ENCODE results near the gene GPC6. TPM values are rescaled to one million over a fixed set of nuclear protein-coding genes. Genes with fewer than 3 reads are reported as not detected.
"Not testable (repeated sequence)": the region's sequence is repeated elsewhere in the genome, so short reads cannot be mapped to it uniquely, and the experiment has no call there.

Gene GPC6
- total RNA-seq, 1 experiment from 2014 or later: not detected

DNA sequence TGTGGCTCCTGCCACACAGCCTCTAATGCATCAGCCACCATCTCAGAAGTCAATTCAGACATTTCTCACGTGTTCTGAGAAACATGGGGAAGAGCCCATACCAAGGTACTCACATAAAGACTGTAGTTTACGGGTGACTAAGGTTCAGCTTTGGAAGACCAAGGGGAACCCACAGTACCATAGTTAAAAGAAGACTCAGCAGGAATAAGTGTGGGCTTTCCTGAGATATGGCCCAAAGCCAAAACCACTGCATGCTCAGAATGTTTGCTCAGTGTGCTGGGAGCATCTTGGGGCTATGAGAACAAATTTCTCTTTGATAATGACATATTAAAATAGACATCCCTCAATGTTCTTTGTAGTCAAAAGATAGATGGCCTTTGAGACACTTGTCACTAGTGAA is 969.1 kb downstream of the GPC6 start:
- no peak for DNase-seq (ENCODE audit: low spot score)

DNA sequence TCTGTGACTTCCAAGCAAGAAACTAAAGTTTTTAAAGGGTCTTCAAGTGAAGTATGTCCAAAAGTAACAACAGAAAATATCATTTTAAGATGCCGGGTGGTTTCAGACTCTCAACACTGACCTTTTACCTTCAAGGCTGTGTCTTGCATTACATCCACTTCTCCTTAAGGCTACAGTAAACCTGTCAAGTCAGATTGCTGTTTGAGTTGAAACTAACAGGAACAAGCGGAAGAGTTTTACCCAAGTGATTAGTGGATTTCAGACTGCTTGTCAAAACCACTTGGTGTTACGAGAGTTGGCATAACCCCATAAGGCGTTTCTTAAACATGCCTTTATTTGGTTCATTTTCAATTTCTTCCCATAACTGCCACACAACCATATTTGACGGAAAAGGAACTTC is 969.8 kb downstream of the GPC6 start:
- no peak for DNase-seq (ENCODE audit: low spot score)

DNA sequence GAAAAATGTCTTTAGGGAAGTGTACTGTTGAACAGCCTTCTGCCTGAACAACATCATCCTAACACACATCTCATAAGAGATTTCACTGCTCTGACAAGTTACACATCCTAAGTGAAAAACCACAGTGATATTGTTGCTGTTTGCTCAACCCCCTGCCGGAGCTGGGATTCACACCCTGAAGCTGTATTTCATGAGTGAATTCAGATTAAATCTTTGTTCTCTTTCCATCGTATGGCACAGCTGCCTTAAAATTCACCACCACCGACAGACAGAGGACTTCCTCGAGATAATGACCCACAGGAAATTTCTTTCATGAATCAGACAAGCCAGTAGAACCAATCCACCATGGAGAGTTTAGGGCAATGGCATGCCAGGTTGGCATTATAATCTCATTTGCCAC is 972.1 kb downstream of the GPC6 start:
- no peak for DNase-seq (ENCODE audit: low spot score)

DNA sequence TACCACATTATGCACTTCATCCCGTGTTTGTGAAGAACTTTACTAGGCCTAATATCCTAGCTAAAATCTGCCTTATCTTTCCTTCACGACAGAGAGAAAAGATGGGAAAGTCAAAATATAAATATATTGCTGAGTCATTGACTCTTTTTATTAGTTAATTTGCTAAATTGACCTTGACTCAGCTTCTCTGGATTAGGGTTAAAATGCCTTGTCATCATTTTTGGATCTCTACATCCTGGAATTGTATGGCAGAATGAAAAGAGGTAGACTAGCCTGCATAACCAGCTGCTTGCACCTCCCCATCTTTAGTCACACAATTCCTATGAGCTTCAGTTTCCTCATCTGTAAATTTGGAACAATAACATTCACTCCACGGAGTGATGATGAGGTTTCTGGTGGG is 972.5 kb downstream of the GPC6 start:
- DNase-seq (ENCODE audit: low spot score): no peak

DNA sequence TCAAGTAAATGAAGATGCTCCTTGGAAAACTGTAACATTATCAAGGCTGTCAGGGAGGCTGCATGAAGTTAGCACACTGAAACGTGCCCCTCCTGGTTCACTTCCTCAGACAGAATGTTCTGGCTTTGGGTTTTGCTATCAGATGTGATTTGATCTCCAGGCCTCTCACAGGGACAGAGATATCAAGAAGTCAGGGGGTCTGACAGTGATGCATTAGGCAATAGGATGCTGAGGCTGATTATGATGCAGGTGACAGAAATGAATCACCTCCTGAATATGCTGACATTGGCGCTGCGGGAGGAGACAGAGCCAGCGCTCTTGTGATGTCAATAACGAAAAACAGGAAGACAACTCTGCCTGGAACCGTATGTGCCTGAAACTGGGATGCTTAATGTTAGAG is 974.4 kb downstream of the GPC6 start:
- DNase-seq (ENCODE audit: low spot score): no peak

DNA sequence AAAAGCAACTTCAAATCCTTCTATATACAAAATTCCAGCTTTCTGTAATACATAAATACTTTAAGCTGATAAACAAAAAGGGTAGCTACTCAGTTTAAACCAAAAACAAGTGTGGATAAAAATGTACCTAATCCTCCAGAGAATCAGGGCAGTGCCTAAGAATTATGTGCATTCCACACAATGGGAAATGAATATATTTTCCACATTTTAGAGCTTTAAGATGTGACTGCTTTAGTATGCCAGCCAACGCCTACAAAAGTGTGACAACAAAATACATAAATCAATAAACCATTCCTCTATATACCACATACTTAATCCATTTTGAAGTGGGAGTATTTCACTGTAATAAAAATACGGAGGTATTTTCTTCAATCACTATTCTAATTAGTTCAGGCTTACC is 977.6 kb downstream of the GPC6 start:
- no peak for DNase-seq (ENCODE audit: low spot score)

DNA sequence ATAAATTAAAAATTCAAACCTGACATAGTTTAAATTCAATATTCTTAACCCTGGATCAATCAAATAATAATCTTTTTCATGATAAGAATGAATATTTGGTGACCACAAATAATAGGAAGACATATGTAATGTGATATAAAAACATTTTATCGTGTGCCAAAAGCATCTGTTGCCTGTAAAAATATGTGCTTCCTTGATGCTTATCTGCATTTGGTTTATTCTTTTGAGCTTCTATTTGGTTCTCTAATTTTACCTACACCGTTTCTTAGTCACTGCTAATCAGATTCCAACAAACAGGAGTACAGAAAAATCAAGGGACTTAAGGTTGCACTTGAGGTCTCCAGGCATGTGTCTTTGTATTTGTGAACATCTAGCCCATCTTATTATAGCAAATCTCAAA is 978.3 kb downstream of the GPC6 start:
- no peak for DNase-seq (ENCODE audit: low spot score)

DNA sequence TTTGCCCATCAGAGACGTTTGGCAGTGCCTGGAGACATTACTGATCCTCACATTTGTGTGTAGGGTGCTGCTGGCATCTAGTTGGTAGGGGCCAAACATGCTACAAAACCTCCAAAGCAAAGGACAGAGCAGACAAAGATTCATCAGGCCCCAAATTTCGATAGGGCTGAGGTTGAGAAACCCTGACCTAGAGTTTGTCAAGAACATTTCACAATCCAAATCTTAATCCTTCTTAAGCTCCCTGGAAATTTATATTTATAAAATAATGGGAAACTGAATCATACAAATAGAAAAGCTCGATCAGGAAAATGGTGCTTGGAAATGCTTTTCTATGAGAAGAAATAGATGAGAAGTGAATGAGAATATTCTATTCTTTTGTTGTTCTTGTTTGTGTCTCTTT is 979.3 kb downstream of the GPC6 start:
- no peak for DNase-seq (ENCODE audit: low spot score)

DNA sequence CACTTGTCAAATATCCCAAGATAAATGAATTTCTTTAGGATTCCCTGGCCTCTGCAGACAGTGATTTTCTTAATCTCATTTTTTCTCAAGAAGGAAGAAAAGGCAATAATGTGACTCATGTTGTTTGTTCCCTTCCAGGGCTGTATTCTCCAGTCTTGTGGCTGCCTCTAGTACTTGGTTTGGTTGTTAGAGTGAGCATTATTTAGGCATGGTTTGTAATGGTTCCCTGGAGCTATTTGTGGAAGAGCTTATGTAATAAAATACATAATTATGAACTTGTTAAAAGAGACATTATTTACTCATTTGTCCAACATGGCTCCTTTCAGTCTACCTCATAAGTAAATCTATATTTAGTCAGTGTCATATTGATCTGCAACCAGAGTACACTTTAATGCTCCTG is 982.5 kb downstream of the GPC6 start:
- no peak for DNase-seq (ENCODE audit: low spot score)

DNA sequence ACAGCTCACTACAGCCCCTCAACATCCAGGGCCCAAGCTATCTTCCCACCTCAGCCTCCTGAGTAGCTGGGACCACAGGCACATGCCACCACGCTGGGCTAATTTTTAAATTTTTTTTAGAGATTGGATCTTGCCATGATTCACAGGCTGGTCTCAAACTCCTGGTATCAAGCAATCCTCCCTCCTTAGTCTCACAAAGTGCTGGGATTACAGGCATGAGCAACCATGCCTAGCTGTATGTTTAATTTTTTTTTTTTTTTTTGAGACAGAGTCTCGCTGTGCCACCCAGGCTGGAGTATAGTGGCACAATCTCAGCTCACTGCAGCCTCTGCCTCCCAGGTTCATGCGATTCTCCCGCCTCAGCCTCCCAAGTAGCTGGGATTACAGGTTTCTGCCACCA is 983.3 kb downstream of the GPC6 start:
- DNase-seq (ENCODE audit: low spot score): not testable (repeated sequence)

DNA sequence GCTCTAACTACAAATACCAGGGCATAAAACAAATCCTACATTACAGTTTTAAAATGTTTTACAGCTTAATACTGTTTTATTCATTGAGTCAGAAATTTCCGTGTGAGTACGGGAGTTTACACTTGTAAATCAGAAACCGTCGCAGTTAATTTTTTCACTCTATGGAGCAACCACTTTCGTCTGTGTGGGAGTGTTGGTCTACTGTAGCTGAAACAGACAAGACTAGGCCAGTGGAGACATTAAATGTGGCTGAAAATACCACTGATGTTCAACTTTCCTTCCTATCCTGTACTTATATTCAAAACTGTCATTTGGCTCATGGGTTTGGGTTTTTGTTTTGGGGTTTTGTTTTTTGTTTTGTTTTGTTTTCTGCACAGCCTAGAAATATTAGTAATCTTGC is 984.2 kb downstream of the GPC6 start:
- no peak for DNase-seq (ENCODE audit: low spot score)

DNA sequence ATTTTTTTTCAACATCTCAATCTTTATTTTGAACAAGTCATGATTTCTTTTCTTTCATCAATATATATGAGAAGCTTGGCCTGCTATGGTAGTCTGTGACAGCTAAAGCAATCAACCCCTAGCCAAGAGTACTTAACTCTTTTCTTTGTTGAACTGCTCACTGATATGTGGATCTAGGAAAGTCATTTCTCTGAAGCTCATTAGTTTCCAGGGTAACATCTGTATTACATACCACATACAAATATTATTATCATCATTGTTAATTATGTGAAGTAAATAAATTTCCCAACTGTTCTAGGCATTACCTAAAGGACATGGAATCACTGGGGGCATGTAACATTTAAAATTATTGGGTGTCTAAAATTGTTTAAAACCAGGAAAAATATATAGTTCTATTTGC is 985.6 kb downstream of the GPC6 start:
- no peak for DNase-seq (ENCODE audit: low spot score)

DNA sequence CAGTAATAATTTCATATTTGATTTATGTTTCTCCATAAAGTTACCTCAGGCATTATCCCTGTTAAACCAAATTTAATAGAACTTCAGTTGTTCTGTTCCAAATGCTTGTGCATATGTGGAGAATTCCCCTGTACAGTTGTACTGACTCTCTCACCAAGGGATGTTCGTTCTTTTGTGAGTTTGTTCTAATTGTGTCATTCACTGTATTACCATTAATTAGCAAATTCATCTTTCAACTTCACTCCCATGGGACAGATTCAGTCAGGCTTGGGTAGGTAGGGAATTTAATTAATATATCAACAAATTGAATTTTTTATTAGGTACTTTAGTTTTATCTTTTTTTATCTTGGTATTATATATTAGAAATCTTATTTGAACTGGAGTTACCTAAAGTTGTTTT is 987.5 kb downstream of the GPC6 start:
- no peak for DNase-seq (ENCODE audit: low spot score)

DNA sequence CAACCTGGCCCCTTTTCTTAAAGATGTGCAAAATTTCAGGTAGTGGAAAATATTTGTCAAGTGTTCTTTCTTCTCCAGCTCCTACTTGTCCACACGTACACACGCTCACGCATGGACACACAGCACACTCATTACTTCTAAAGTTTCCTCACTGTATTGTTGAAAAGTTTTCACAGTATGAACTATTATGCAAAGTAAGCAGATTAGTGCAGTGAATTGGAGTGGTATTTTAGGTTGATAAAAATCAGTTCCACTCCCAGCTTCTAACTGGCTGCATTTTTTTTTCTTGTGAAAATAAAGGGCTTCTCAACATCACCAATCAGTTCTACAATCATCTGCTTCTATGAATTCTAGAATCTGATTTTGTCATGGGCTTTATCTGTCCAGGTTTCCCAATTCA is 988.4 kb downstream of the GPC6 start:
- DNase-seq (ENCODE audit: low spot score): no peak

DNA sequence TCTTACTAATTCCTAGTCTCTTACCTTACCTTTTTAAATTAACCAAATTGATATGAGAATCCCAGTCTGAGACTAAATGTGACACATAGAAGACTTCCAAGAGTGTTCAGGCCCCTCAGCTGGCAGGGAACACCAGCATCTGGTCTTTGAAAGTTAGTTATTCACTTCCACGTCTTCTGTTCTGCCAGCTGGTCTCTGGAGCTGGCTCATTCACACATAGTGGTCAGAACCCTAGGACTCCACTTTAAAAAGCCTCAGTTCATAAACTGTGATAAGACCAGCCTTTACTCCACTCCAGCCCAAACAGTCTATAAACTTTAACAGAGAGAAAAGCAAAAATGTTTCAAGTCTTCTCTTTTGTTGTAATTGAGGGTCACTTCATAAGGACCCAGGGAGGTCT is 989.9 kb downstream of the GPC6 start:
- no peak for DNase-seq (ENCODE audit: low spot score)

DNA sequence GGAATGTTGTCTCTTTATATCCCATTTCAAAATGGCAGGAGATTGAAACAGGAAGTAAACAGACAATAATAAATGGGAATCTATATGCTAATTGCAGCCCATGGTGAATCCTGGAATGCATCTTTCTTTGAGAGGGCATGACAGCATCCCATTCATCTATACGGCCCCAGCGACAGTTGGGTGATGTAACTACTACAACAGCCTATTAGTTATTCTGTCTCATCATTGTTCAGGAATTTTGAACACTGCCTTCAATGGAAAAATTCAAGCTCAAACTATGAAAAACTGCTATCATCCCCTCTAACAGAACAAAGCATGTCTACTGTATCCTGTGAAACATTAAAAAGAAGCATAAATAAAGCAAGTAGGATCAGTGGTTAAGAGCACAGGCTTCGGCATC is 990.8 kb downstream of the GPC6 start:
- no peak for DNase-seq (ENCODE audit: low spot score)

DNA sequence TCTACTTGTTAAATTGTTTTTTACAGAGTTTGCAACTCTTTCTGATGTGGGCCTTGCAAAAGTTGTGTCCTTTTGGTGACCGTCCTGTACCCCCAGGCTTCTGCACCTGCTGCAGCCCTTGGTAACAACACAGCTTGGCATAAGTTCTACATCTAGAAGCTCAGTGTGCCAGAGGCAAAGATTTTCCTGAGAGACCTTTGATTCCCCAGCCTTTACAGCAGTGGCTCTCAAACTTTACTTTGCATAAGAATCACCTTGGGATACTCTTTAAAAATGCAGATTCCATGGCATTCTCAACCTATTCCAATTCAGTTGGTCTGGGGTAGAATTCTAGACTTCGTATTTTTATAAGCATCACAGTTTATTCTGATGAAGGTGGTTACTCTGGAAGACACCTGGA is 991.9 kb downstream of the GPC6 start:
- DNase-seq (ENCODE audit: low spot score): no peak

DNA sequence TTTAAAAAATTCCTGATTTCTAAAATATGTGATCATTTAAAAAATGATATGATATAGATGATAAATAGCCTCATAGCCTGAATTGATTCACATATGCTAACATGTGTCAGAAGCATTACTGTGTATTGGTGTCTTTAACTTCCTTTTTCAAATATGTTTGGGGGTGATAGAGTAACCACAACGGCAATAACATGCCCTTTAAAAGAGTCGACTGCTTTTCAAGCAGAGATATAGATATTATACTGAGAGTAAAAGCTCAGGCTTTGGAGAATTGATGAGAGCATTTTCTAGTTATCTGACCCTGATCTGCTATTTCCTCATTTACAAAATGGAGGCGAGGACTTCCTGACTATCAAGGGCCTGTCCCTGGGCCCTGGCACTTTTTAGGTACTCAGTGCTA is 992.3 kb downstream of the GPC6 start:
- no peak for DNase-seq (ENCODE audit: low spot score)

DNA sequence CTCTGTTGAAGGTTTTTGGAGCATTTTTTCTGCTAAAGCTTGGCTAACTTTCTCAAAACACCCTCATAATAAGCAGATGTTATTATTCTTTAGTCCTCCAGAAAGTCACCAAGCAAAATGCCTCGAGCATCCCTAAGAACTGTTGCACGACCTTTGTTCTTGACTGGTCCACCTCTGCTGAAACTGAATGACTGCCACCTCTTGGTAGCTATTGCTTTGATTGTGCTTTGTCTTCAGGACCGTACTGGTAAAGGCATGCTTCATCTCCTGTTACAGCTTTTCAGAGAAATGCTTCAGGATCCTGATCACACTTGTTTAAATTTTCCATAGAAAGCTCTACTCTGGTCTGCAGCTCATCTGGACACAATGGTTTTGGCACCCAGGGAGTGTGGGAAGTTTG is 998.1 kb downstream of the GPC6 start:
- peak; percentile 37 for DNase-seq (ENCODE audit: low spot score)

DNA sequence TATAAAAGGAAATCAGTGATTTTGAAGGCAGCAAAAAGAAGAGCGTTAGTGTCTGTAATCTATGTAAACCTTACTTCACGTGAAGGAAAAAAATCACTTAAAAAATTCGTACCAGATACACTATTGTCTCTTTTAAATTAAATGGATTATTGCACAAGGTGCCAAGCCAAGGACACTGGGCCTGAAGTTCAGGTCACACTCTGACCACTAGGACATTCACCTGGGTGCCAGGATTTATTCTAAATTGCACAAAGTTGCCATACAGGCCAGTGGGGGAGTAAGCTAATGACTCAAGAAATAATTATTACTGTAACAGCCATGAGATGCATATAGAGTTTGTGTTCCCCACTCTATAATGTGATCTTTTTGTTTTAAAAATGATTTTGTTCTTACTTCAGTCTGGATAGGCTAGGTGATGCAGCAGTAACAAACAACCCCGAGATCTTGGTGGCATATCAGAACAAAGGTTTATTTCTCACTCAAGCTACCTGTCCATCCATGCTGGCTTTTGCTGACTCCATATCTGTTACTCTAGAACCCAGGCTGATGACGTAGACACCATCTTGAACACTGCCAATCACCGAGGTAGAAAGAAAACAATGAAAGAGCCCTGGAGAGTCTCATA is 1000.8 kb downstream of the GPC6 start:
- no peak for DNase-seq (ENCODE audit: low spot score)

DNA sequence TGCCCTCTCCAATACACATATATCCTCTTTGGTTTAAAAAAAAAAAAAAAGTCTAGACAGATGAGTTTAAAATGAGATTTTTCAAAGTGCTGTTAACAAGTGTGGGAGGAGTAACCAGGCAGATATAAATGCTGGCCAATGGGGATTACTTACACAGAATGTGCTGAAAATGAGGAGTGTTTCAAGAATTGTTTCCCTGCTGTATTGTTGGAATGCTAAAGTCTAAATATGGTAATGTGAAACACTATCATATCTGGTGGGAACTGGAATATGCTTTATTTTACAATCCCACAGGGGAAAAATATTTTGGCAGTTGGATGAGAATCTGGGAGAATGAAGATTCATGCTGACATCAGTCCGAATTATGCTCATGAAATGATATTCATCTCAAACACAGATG is 1002.2 kb downstream of the GPC6 start:
- DNase-seq (ENCODE audit: low spot score): no peak

DNA sequence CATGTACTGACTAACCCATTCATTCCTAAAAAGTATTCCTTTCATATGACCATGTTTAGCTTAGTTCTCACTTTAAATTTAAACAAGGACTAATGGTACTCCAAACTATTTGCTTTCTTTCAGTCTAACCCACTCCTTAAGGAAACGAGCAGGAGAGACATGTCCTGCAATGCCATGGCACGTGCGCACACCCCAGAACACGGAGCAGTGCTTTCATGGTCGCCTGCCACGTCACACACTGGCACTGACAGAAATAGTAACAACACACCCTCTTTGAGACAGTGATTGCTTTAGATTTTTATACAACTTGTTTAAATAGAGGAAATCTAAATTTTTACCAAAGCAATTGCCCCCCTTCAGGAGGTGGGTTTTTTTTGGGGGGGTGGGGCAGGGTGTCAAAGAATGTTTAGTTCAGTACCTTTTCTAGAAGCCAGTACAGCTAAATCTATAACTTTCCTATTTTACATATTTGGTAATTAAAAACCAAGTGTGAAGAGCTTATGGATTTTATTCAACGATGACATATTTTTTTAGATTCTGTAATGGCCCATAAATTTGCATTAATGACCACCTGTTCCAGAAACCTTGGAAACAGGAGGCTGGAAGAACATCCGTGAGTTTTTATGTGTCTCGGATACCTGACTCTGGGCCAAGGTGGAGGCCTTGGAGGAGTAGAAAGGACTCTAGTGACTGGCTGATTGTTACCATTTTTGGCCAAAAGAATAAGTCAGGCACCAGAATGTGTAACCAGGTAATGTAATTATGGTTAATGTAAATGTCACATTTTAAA is 1005.7 kb downstream of the GPC6 start:
- no peak for DNase-seq (ENCODE audit: low spot score)

DNA sequence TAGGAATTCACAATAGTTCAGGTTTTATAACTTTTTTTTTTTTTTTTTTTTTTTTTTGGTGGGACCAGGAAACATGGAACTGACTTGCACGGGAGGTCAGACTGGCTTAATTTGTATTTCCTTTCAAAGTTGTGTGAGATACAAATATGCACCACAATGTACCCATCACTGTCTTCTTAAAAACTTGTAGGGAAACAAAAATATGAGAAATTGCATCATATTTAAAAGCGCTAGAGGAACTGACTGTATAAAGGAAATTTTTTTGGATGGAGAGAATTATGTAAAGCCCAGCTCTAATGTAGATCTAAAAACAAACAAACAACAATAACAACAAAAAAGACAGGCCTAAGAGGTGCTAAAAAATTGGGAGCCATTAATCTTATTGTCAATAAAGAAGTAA is 1006.3 kb downstream of the GPC6 start:
- DNase-seq (ENCODE audit: low spot score): no peak

DNA sequence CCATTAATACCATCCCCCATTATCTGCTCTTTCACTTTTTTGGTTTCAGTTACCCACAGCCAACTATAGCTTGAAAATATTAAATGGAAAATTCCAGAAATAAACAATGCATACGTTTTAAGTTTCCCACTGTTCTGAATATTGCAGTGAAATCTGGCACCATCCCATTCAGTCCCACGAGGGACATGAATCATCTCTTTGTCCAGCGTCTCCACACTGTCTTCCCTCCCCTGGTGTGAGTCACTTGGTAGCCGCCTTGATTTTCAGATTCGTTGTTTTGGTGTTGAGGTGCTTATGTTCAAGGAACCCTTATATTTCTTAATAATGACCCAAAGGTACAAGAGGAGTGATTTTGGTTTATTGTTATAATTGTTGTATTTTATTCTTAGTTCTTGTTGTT is 1006.8 kb downstream of the GPC6 start:
- DNase-seq (ENCODE audit: low spot score): no peak
